Stimulated activated naive CD8-positive, alpha-beta T cell treated with anti-CD3 and anti-CD28 coated beads, Interleukin-15, Interleukin-2, amounts not matched to agents 100 U/mL and 50 U/mL, for 24 hours (primary cell): ENCODE results near the gene CNNM3.
"Not testable (repeated sequence)": the region's sequence is repeated elsewhere in the genome, so short reads cannot be mapped to it uniquely, and the experiment has no call there.

Experiments
- ATAC-seq: fragments of 150-1000 bp; cut with Tn5 transposase; one replicate; pipeline ENCODE4 v1.10.0; 2021
- DNase-seq: peaks from one replicate; pipeline ENCODE4 v3.0.0; 2021

Gene CNNM3

DNA sequence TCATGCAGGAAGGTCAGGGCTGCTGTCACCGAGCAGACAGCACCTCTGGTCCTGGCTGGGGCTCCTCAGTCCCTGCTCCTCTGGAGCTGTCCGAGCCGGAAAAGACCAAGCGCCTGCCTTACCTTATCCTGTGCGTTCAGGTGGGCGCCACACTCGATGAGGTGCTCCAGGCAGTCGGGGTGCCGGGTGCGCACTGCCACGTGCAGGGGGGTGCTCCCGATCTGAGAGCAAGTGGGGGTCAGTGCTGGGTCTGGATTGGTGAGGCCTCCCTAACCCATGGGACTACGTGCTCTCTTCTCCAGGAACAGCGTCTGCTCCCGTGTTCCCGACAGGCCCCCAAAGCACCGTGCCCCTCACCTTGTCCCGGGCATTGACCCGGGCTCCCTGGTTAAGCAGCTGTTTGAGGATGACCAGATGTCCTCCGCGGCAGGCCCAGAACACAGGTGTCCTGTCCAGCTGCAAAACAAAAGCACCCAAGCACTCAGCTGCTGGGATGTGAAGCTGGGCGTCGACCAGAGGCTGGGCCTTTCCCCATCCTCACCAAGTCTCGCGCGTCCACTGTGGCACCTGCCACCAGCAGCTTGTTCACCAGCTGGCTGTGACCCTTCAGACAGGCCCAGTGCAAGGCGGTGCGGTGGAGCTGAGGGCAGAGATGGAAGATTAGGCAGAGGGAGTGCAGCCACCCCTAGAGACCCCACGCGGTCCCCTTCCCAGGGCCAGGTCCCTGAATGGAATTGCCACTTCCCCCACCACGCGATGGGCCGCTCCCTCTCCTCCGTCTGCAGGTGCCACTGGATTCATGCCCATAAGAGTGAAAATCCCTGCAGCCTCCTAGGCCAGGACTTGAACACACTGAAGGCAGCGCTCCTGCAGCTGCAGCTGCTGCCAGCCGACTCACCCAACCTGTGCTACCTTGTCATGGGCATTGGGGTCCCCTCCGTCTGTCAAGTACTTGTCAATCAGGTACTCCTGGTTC lies 24.1 kb downstream of the CNNM3 start:
- DNase-seq: no peak
- ATAC-seq: no peak

DNA sequence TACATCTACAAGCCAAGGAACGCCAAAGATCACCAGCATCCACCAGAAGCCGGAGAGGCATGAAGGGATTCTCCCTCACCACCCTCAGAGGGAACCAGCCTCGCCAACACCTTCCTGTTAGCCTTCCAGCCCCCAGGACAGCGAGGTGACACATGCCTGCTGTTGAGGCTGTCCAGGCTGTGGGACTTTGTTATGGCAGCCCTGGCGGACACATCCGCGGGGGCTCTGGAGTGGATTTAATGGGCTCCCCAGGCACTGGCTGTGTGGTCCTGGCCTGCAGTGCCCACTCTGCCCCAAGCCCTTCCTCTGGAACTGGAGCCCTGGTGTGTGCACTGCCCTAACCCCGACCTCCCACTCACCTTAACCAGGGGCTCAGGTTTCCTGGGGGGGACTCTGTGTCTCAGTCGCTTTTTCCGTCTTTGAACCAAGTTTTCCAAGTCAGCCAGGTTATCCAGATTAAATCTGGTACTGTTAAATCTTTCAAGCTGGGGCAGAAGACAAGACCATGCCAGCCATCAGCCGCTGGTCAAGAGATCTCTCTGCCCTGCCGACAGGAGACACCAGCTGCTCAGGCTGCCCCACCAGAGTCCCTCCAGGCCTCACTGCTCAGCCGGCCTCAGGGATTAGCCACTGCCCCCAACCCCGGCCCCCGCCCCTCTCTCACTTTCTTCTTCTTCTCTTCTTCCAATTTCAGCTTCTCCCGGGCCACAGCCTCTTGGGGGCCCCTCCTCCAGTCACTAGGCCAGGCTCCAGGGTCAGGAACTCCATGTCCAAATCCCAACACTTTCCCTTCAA lies 25.8 kb downstream of the CNNM3 start:
- no peak for ATAC-seq
- DNase-seq: no peak

DNA sequence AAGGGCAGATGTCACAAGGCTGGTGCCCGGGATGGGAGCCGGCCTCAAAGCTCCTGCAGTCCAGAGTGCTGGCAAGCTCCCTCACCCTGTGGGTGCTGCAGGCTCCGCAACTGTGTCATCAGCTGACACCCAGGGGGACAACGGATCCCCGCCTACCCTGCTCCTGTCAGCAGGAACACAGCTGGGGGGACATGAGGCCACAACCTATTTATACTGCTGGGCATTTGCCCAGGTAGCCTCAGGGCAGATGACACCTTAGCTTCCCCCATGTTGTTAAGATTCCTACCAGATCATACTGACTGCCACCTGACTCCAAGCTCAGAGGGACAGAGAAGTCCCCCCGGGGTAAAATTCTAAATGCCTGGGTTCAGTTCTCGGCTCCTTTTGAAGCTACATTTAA lies 26.5 kb downstream of the CNNM3 start:
- DNase-seq (no peak), ATAC-seq (no peak)

GRCh38 chr2:96843538-96844268 lies 27.6 kb downstream of the CNNM3 start, which contains the start of gene ANKRD23:
Gene ANKRD23 (minus strand): TSS chr2:96844021. CDS start chr2:96843992, 29 bp downstream.
- DNase-seq (no peak), ATAC-seq (no peak)

DNA sequence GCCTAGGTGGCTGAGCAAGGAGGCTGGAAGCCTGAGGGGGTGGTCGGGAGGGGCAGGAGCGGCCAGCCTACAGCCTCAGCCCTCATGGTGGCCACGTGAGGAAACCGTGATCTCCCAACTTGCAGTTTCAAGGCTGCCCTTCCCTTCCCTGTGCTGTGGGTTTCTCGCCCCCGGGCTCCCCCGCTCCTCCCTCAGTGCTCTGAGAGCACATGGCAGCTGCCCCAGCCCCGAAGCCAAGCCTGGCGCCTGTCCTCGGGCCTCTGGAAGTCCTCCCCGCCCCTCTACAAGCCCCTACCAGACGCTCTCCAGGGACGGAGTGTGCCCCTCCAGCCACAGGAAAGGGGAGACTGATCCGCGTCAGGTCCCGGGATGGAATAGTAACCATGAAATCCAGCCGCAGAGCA lies 28.3 kb downstream of the CNNM3 start:
- DNase-seq: no peak
- no peak for ATAC-seq

DNA sequence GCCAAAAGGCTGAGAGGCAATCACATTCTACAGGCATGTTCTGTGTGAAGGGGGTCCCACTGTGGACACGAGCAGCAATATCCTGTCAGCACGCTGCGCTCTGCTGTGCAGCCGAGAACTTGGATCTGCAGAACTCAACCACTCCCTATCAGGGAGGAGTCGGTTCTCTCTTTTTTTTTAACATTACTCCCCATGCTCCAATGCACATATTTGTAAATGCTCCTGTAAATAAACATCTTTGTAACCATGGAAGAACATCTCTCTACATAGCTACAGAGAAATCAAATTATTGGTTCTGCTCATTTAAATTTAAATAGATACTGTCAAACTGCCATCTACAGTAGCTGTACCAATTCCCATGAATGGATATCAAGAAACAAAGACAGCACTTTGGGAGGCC lies 30.8 kb downstream of the CNNM3 start:
- DNase-seq (no peak), ATAC-seq (no peak)

- no peak for DNase-seq
- no peak for ATAC-seq
Measured at GRCh38 chr2:96847586-96847985, 31.5 kb downstream of the CNNM3 start.

DNA sequence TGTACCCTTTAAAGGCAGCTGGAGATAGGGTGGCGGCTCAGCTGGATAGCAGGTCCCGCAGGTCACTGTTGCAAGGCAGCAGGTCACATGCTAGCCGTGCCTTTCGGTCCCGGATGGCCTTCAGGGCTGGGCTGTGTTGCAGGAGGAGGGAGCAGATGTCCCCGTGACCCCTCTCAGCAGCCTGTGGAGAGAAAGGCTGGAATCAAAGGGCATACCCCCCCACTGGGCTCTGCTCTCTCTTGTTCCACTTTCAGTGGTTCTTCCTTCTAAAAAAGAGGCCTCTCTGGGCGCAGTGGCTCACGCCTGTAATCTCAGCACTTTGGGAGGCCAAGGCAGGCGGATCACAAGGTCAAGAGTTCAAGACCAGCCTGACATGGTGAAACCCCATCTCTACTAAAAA lies 32.2 kb downstream of the CNNM3 start:
- no peak for ATAC-seq

DNA sequence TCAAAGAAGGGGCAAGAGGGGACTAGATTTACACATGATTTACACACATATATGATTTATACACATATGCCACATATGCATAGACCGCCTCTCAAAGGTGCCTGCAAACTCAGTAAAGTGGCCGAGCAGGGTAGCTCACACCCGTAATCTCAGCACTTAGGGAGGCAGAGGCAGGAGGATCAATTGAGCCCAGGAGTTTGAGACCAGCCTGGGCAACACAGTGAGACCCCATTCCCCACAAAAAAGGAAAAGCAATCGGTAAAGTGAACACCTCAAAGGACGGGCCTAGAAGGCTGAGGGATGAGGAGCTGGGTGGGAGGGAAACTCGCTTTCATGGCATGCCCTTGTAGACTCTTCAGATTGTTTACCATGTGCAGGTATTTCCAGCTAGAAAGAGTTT lies 36.6 kb downstream of the CNNM3 start:
- no peak for ATAC-seq

More for the DNA sequence above, 32.2 kb downstream of the CNNM3 start:
- DNase-seq: no peak

DNA sequence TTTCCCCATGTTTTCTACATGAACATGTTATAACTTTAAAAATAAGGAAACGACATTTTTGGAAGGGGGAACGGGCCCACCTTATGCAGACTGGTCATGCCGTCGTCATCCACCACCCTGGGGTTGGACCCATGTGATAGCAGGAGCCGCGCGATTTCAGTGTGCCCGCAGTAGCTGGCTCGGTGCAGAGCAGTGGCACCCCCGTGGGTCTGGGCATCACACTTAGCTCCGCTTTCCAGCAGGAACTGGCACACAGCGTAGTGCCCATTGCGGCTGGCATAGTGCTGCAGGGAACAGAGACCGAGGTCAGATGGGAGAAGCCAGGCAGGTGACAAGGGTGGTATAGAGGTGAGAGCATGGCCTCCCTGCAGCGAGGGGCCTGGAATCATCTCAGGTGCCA lies 37.3 kb downstream of the CNNM3 start:
- DNase-seq: no peak
- ATAC-seq: no peak

More for the DNA sequence above, 36.6 kb downstream of the CNNM3 start:
- no peak for DNase-seq

DNA sequence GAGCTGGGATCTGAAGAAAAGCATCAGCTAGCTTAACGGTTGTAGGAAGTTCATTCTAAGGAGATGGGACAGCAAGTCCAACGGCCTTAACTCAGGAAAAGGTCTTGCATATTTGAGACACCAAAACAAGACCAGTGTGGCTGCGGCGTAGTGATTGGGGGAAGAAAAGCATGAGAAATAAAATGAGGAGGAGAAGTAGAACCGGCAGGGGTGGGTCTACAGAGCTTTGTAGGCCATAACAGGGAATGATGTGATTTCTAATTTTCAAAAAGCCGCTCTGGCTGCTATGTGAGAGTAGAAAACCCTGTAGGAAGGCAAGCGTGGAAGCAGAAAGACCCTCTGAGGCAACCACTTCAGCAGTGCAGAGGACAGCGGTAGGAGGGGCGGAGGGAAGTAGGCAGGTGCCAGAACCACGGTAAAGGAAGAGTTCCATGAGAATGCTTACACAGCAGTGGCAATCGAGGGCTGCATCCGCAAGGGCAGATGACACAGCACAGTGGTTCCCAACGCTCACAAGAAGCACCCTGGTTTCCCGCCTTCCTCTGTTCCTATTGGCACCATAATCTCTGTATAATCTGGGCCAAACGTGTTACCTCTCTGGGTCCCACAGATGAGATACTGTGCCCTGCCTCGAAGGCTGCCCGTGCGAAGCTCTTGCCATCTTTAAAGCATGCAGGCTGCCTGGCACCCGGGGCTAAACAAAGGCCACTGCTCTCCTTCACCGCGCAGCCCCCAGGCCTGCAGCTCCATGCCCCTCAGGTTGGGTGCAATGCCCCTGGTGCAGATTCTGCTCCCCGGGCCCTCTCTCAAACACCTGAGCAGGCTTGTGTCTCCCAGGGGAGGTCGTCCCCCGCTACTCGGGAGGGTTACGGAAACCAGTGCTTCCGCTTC lies 41.0 kb downstream of the CNNM3 start:
- ATAC-seq (no peak), DNase-seq (peak; percentile 35)

GRCh38 chr2:96857667-96858372 lies 41.8 kb downstream of the CNNM3 start, which contains the start of gene ANKRD39:
Gene ANKRD39 (minus strand): TSS chr2:96858016. CDS start chr2:96857987, 29 bp downstream.
- peak; percentile 98 for DNase-seq
- ATAC-seq: peak; percentile 96

GRCh38 chr2:96859099-96859649 lies 43.1 kb downstream of the CNNM3 start:
- ATAC-seq (no peak), DNase-seq (no peak)

- DNase-seq (no peak), ATAC-seq (no peak)
Measured at GRCh38 chr2:96859681-96860064, 43.6 kb downstream of the CNNM3 start.

- DNase-seq (peak; percentile 46), ATAC-seq (no peak)
Measured at GRCh38 chr2:96860065-96861029, 44.3 kb downstream of the CNNM3 start.

- ATAC-seq (no peak), DNase-seq (no peak)
Measured at GRCh38 chr2:96861074-96861473, 45.0 kb downstream of the CNNM3 start.

DNA sequence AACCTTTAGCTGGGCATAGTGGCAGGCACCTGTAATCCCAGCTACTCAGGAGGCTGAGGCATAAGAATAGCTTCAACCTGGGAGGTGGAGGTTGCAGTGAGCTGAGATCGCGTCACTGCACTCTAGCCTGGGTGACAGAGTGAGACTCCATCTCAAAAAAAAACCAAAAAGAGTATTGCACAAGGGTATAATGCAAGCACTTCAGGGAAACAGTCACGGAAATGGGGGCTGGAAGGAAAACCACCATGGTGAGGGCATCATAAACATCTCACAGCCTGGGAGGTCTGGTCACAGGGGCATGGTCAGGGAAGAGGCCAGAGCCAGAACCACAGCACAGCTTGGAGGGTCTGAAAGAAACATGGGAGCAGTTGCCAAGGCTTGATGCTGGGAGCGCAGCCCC lies 47.0 kb downstream of the CNNM3 start:
- not testable (repeated sequence) for DNase-seq, ATAC-seq

DNA sequence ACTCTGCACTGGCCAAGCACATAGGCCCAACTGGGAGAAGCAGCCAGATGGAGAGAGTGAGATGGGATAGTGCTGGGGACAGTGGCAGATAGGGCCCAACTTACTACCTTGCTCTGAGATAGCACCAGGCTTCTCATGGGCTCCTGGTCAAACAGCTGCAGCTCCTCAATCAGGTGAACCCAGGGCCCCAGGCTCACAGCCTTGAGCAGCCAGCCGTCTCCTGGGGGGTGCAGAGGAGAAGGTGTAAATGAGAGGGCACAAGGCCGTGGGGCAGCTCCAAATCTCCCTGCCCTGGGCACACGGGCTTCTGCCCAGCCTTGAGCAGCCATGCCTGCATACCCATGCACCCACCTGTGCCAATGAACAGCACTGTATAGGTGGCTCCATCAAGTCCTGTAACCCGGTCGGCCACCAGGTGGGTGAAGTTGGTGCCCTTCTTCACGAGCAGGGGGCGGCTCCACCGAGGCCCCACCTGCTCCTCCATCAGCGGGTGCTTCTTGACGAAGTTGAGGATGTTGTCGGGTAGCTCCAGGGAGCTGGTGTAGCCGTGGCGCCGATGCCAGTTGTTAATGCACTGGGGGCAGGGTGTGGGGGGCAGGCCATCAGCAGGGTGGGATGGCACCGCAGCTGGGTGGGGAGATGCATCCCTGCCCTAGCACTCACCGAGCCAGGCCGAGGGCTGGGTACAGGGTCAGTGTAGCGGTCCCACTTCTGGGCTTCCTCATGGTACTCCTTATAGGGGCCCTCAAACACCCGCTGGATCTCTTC lies 47.7 kb downstream of the CNNM3 start:
- no peak for ATAC-seq
- DNase-seq: no peak
